Natural killer cell (primary cell): ENCODE data around the gene TRAK1. TPM values are rescaled to one million over a fixed set of nuclear protein-coding genes. Genes with fewer than 3 reads are reported as not detected.

Experiments
- ATAC-seq, 3 donors: fragments of 150-1000 bp in 2 of 3; fragments of 200-7000 bp in 1 of 3; cut with Tn5 transposase; 1 replicate in 1 of 3; 2 replicates in 2 of 3; pipeline ENCODE4 v1.10.0; 2021; ENCODE audit warnings: mild to moderate bottlenecking in 2 of 3, moderate library complexity in 2 of 3
- DNase-seq, 2 donors: peaks; one replicate each; pipeline versions ENCODE4 v3.0.0 to v3.0.0-alpha.2; 2013 to 2021; ENCODE audit warnings: mixed read lengths in 1 of 2
- H3K27ac ChIP-seq: one replicate; pipeline ENCODE4 v1.5.1; 2013; ENCODE audit warnings: mild to moderate bottlenecking, low read length
- H3K27me3 ChIP-seq: one replicate; pipeline ENCODE4 v1.6.1; 2013; ENCODE audit warnings: low read length; ENCODE audit not compliant: control insufficient read depth, insufficient read depth
- H3K36me3 ChIP-seq: one replicate; pipeline ENCODE4 v1.6.1; 2013; ENCODE audit warnings: low read length; ENCODE audit not compliant: control insufficient read depth, insufficient read depth
- H3K4me1 ChIP-seq: one replicate; pipeline ENCODE4 v1.6.1; 2013; ENCODE audit warnings: low read length; ENCODE audit not compliant: control insufficient read depth, insufficient read depth
- H3K4me3 ChIP-seq: one replicate; pipeline ENCODE4 v1.5.1; 2013; ENCODE audit warnings: low read length
- H3K9me3 ChIP-seq: one replicate; pipeline ENCODE4 v1.6.1; 2013; ENCODE audit warnings: low read length; ENCODE audit not compliant: control insufficient read depth, insufficient read depth
- H3K27ac Mint-ChIP-seq, 2 donors: one replicate each; pipeline ENCODE4 v1.8.0; 2022; ENCODE audit warnings: mild to moderate bottlenecking in 2 of 2, mixed read lengths in 2 of 2, moderate library complexity in 1 of 2
- H3K27me3 Mint-ChIP-seq, 2 donors: one replicate each; pipeline ENCODE4 v1.8.0; 2022; ENCODE audit warnings: low read depth in 2 of 2, mixed read lengths in 2 of 2
- H3K36me3 Mint-ChIP-seq: one replicate; pipeline ENCODE4 v1.8.0; 2022; ENCODE audit warnings: mixed read lengths
- H3K4me1 Mint-ChIP-seq, 2 donors: one replicate each; pipeline ENCODE4 v1.8.0; 2022; ENCODE audit warnings: mixed read lengths in 2 of 2
- H3K4me3 Mint-ChIP-seq: one replicate; pipeline ENCODE4 v1.8.0; 2022; ENCODE audit warnings: mild to moderate bottlenecking, moderate library complexity, mixed read lengths
- H3K9me3 Mint-ChIP-seq, 2 donors: one replicate each; pipeline ENCODE4 v1.8.0; 2022; ENCODE audit warnings: mixed read lengths in 2 of 2
- CTCF ChIP-seq: fragments of 200-600 bp; IDR thresholded peaks from one replicate; pipeline ENCODE4 v1.8.0; 2022; ENCODE audit warnings: antibody characterized with exemption
- WGBS: methylation state at CpG from one replicate; pipeline ENCODE4 v1.1.7; 2013; ENCODE audit warnings: missing lambda C conversion rate; ENCODE audit not compliant: insufficient coverage; 5-methylcytosine and 5-hydroxymethylcytosine counted together
- intact Hi-C: fragments of 100-400 bp; cut with micrococcal nuclease; formaldehyde crosslinking; loops from one replicate; pipeline ENCODE4 v1.14.2; 2022
- total RNA-seq, 4 donors: library from RNA; stranded (reverse); fragments of 120-200 nt in 1 of 4; gene quantifications; one replicate each; pipeline versions ENCODE4 v1.2.3 to v1.2.4, GENCODE V29; 2013 to 2022

The TRAK1 gene
- total RNA-seq, 3 donors from 2014 or later (not counting 1 experiment from before 2014, with no cell fraction given) = 30.7 to 31.8 (median 31.8) TPM

- Mint-ChIP-seq H3K27ac (no peak overlapping the region), H3K4me3 (no peak overlapping the region), H3K4me1 (peaks cover 2 to 18% of the 10 kb centered on the region in 2 donors), H3K36me3 (no peaks in the 10 kb centered on the region), H3K9me3 (no peaks in the 10 kb centered on the region), H3K27me3 (no peaks in the 10 kb centered on the region)
- no CpG with 5 or more reads among the region's 1 CpG for WGBS
- no peak for TF ChIP-seq CTCF
- H3K4me1 ChIP-seq = no peaks in the 10 kb centered on the region
- intact Hi-C loops = no loop called here
- H3K4me3 ChIP-seq = no peak overlapping the region
- H3K27me3 ChIP-seq = no peaks in the 10 kb centered on the region
- ATAC-seq = no peak
- H3K27ac ChIP-seq = no peak overlapping the region
- no peak for DNase-seq
- H3K9me3 ChIP-seq = no peaks in the 10 kb centered on the region
- peaks cover 10% of the 10 kb centered on the region for H3K36me3 ChIP-seq
Observed at GRCh38 chr3:42128526-42128925, 37.4 kb downstream of the TRAK1 start.

GRCh38 chr3:42129014-42129953 lies 38.1 kb downstream of the TRAK1 start:
- ATAC-seq (no peak), DNase-seq (no peak)
- H3K9me3 ChIP-seq = no peaks in the 10 kb centered on the region
- no peak for TF ChIP-seq CTCF
- no peak overlapping the region for H3K27ac ChIP-seq
- no peak overlapping the region for H3K27ac Mint-ChIP-seq
- no peak overlapping the region for H3K4me3 ChIP-seq
- H3K36me3 Mint-ChIP-seq = no peaks in the 10 kb centered on the region
- H3K27me3 Mint-ChIP-seq = no peaks in the 10 kb centered on the region
- H3K9me3 Mint-ChIP-seq = no peaks in the 10 kb centered on the region
- H3K4me1 Mint-ChIP-seq = peaks cover 0 to 19% of the 10 kb centered on the region in 2 donors
- WGBS = 96% methylated on average over 18 of the region's 18 CpGs
- intact Hi-C loops = no loop called here
- H3K4me1 ChIP-seq = no peaks in the 10 kb centered on the region
- H3K27me3 ChIP-seq = no peaks in the 10 kb centered on the region
- no peak overlapping the region for H3K4me3 Mint-ChIP-seq
- H3K36me3 ChIP-seq = peaks cover 10% of the 10 kb centered on the region

- no peak overlapping the region for H3K4me3 ChIP-seq
- no peak for TF ChIP-seq CTCF
- no peaks in the 10 kb centered on the region for H3K4me1 ChIP-seq
- 100% methylated on average over 1 of the region's 1 CpG for WGBS
- intact Hi-C loops = no loop called here
- Mint-ChIP-seq H3K4me3 (no peak overlapping the region), H3K9me3 (no peaks in the 10 kb centered on the region), H3K36me3 (no peaks in the 10 kb centered on the region), H3K27ac (no peak overlapping the region), H3K27me3 (no peaks in the 10 kb centered on the region), H3K4me1 (peaks cover 0 to 14% of the 10 kb centered on the region in 2 donors)
- ATAC-seq = no peak
- H3K27me3 ChIP-seq = no peaks in the 10 kb centered on the region
- H3K36me3 ChIP-seq = peaks cover 10% of the 10 kb centered on the region
- H3K27ac ChIP-seq = no peak overlapping the region
- no peaks in the 10 kb centered on the region for H3K9me3 ChIP-seq
- no peak for DNase-seq
Observed at GRCh38 chr3:42130007-42130328, 38.8 kb downstream of the TRAK1 start.
